Hepatic stellate cell (primary cell): ENCODE results near the gene LRRFIP1.
"Not testable (repeated sequence)": the region's sequence is repeated elsewhere in the genome, so short reads cannot be mapped to it uniquely, and the experiment has no call there.

Experiments
- DNase-seq: peaks from one replicate; pipeline ENCODE4 v3.0.0; 2011; ENCODE audit warnings: low spot score

LRRFIP1 gene

GRCh38 chr2:237596520-237597195 is 30.7 kb upstream of the LRRFIP1 start:
- no peak for DNase-seq

DNA sequence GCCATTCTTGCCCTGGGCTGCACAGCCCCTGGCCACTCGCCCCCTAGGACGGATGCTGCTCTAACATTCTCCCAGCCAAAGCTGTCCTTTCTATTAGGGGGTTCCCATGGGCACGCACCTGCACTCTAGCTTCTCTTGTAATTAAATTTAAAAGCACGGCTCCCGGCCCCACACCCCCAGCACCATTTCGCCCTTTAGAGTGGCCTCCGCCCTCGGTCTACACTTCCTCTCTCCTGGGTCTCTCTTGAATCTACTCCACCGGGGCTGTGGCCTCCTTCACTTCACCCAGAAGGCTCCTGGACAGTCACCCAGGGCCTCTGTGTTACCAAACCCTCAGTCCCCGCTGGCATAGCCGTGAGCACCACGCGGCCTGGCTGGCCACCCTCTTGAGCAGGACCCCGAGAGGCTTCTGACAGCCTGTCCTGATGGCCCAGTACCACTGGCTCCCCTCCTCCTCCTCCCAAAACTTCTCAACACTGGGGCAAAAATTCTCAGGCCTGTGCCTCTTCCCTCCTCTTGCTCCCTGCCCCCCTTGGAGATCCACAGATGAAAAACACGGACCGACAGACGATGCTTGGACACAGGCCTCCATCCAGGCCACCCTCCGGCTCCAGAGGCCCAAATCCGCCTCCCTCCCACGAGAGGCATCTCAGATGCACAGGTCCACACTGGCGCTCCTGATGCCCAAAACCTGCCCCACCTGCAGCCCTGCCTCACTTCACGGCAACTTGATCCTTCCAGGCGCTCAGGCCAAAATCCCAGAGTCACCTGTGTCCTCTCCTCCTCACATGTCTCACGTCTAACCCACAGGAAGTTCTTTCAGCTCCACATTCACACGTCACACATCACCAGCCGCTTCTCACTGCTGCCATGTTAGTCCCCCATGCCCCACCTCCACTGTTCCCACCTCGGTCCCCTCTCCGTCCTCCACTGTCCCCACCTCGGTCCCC is 29.9 kb upstream of the LRRFIP1 start:
- DNase-seq = no peak

- DNase-seq = no peak
Observed at GRCh38 chr2:237598468-237599208, 28.7 kb upstream of the LRRFIP1 start.

- no peak for DNase-seq
Observed at GRCh38 chr2:237599465-237600110, 27.8 kb upstream of the LRRFIP1 start.

GRCh38 chr2:237600205-237600846 is 27.1 kb upstream of the LRRFIP1 start:
- peak; percentile 81 for DNase-seq

GRCh38 chr2:237601453-237602116 is 25.8 kb upstream of the LRRFIP1 start:
- no peak for DNase-seq

DNA sequence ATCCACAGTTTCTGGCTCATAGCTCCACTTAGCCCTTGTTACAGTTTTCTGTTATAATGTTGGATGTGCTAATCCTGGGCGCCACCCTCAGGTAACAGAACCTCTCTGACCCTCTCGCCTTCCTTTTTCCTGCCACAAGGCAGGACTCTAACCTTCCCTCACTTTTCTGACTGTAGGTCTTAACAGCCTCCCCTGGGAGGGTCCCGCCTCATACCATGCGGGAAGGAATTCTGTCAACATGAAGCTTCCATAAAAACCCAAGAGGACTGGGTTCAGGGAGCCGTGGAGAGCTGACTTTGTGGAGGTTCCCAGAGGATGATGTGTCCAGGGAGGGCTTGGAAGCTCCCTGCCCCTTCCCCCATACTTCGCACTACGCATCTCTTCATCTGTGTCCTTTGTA is 25.0 kb upstream of the LRRFIP1 start:
- no peak for DNase-seq

DNA sequence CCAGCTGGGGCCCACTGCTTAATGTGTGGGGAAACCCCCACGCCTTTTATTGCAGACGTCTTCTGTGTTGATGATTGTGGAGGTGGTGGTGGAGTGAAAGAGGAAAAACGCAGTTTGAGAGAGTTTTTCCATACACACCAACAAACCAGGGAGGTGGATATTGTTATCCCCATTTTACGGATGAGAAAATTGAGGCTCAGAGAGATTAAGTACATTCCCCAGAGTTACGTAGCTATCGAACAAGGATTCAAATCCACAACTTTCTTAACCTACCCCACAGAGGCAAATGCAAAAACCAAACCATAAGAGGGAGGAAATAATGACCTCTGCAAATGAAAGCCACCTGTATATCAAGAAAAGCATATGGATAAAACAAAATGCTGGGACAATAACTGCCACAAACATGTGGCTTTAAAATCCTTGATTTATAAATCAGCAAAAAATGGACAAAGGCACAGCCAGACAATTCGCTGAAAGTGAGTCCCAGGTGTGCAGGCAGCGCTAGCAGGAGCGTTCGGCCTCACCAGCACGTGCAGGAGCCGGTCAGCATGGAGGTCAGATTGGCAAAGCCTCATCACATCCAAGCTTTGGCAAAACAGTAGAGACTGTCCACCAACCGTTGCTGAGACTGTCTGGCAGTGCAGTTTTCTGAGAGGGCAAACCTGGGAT is 24.2 kb upstream of the LRRFIP1 start:
- DNase-seq = no peak

DNA sequence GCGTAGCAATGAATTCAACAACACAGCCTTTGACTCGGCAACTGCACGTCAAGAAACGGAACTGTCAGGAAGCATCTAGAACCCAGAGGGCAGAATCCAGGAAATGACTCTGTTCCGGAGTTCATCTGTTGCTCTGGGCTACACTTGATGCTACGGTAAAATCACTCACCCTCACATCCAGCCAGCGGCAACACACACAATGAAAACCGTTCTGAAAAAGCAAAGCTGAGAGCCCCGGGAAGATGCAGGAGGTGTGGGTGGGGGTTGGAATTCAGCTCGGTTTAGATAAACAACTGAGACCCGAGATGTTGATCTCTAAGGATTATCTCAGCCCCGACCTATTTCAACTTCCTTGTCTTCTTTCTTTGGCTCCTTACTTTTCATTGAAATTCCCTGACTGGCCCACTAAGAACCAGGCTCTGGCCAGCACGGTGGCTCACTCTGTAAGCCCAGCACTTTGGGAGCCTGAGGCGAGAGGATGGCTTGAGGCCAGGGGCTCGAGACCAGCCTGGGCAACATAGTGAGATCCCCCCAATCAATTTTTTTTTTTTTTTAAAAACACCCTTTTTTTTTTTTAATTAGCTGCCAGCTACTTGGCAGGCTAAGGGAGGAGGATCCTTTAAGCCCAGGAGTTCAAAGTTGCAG is 23.5 kb upstream of the LRRFIP1 start:
- DNase-seq = peak; percentile 65

DNA sequence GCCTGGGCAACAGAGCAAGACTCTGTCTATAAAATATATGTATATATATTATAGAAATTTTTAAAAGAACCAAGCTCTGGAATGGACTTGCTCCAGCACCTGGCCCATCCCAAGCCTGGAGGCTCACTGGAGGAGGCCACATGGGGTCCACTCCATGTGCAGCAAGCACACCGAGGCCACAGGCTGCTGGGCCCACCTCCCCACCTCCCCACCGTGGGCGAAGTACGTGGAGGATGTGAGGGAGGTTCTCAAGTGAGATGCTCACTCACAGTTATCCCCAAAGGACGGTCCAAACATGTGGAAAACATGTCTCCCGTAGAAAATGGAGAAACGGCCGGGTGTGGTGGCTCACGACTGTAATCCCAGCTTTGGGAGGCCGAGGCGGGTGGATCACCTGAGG is 23.0 kb upstream of the LRRFIP1 start:
- no peak for DNase-seq

DNA sequence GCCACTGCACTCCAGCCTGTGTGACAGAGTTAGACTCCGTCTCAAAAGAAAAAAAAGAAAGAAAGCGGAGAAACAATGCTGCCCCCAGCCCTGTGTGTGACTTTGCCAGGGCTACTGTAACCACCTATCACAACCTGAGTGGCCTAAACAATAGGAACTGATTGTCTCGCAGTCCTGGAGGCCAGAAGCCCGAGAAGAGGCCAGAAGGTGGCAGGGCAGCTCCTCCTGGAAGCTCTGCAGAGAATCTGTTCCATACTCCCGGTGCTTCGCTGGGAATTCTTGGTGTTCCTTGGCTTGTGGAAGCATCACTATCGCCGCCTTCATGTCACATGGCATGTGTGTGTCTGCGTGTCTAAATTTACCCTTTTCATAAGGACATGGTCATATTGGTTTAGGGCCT is 22.4 kb upstream of the LRRFIP1 start:
- DNase-seq = peak; percentile 60

- not testable (repeated sequence) for DNase-seq
Observed at GRCh38 chr2:237606522-237606921, 20.9 kb upstream of the LRRFIP1 start.

- no peak for DNase-seq
Observed at GRCh38 chr2:237612527-237613357, 14.6 kb upstream of the LRRFIP1 start.

DNA sequence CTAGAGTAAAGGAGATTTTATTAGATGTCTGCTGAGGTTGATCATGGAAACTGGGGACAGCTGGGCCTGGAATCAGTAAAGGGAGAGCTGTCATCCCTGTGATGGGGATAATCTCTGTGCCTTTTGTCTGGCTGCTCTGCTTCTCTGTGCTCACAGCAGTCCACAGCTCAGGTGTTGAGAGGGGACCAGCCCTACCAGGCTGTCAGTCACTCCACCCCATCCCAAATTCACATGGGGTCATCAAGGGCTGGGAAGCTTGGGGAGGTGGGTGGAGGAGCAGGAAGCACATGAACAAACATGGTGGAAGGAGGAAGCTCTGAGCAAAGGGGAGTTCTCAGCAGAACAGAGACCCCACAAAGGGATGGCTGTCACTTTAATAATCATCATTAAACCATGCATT is 13.7 kb upstream of the LRRFIP1 start:
- no peak for DNase-seq

GRCh38 chr2:237614151-237614720 is 13.2 kb upstream of the LRRFIP1 start:
- no peak for DNase-seq

GRCh38 chr2:237615631-237616249 is 11.6 kb upstream of the LRRFIP1 start:
- no peak for DNase-seq

- no peak for DNase-seq
Observed at GRCh38 chr2:237616373-237616733, 11.0 kb upstream of the LRRFIP1 start.
